Thyroid gland (tissue), 4 donors: ENCODE data around the gene MOGAT1.

ENCODE experiments used
- POLR2A ChIP-seq, 2 donors: fragments of 450-650 bp; IDR thresholded peaks; one replicate each; pipeline ENCODE4 v1.6.1; 2017; ENCODE audit warnings: antibody characterized with exemption in 2 of 2, mild to moderate bottlenecking in 2 of 2, moderate library complexity in 1 of 2
- TF ChIP-seq, protein P1 (sequence below), 6 experiments: fragments of 200-600 bp in 3 of 6; fragments of 450-650 bp in 3 of 6; sonication (generic) in 3 of 6; IDR thresholded peaks; one replicate each; pipeline ENCODE4 v1.5.1; 2016 to 2019; ENCODE audit warnings: antibody characterized with exemption in 6 of 6, mild to moderate bottlenecking in 2 of 6, inconsistent platforms in 1 of 6, moderate library complexity in 1 of 6

DNA sequence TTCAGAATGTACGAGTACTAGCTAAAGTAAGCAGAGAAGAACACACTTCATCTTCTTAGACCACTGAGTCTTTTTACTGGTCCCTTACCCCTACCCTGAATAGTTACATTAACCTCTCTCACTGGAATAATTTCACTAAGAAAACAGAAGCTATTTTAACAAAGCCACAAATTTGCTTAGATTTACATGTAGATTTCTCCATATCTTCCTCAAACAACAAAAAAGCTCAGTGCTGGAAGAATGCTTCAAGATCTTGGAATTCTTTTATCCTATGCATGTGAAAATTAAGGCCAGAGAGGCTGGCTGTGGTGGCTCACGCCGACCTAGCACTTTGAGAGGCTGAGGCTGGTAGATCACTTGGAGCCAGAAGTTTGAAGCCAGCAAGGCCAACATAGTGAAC, 35.2 kb downstream of the MOGAT1 start:
- TF ChIP-seq, protein P1, sequence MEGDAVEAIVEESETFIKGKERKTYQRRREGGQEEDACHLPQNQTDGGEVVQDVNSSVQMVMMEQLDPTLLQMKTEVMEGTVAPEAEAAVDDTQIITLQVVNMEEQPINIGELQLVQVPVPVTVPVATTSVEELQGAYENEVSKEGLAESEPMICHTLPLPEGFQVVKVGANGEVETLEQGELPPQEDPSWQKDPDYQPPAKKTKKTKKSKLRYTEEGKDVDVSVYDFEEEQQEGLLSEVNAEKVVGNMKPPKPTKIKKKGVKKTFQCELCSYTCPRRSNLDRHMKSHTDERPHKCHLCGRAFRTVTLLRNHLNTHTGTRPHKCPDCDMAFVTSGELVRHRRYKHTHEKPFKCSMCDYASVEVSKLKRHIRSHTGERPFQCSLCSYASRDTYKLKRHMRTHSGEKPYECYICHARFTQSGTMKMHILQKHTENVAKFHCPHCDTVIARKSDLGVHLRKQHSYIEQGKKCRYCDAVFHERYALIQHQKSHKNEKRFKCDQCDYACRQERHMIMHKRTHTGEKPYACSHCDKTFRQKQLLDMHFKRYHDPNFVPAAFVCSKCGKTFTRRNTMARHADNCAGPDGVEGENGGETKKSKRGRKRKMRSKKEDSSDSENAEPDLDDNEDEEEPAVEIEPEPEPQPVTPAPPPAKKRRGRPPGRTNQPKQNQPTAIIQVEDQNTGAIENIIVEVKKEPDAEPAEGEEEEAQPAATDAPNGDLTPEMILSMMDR (IDR thresholded peaks at IDR 0.05): no peak
- no peak for TF ChIP-seq POLR2A (IDR thresholded peaks at IDR 0.05)
